ENCODE measurements around the gene MACC1.

MACC1 gene

DNA sequence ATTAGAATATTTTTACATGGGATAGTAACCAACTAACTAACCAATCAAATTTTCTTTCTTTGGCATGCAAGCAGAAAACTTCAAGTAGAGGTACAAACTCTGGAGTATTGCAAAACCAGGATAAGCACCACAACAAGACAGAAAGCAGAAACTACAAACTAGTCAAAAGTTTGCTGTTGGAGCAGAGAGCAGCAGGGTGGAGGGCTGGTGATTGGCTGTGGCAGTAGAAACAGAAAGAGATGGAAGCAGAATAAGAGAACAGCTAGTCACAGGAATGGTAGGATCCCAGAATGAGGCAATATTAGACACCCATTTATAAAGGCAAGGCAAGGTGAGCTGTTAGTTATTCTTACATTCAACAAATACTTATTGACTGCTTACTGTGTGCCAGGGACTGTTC, 6.8 kb upstream of the MACC1 start:
- no peak overlapping the region for H3K4me3 ChIP-seq (replicated peaks in 1 of 2; ENCODE audit: low read depth in 2 of 2, low read length in 2 of 2)
- DNase-seq (ENCODE audit: low read depth in 2 of 2), result peak in 1 of 2 donors; percentile 26
- TF ChIP-seq, protein P1, sequence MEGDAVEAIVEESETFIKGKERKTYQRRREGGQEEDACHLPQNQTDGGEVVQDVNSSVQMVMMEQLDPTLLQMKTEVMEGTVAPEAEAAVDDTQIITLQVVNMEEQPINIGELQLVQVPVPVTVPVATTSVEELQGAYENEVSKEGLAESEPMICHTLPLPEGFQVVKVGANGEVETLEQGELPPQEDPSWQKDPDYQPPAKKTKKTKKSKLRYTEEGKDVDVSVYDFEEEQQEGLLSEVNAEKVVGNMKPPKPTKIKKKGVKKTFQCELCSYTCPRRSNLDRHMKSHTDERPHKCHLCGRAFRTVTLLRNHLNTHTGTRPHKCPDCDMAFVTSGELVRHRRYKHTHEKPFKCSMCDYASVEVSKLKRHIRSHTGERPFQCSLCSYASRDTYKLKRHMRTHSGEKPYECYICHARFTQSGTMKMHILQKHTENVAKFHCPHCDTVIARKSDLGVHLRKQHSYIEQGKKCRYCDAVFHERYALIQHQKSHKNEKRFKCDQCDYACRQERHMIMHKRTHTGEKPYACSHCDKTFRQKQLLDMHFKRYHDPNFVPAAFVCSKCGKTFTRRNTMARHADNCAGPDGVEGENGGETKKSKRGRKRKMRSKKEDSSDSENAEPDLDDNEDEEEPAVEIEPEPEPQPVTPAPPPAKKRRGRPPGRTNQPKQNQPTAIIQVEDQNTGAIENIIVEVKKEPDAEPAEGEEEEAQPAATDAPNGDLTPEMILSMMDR (IDR thresholded peaks at IDR 0.05; ENCODE audit: low read depth, low read length), result no peak

GRCh38 chr7:20223356-20223755, 6.2 kb upstream of the MACC1 start:
- TF ChIP-seq, protein P1 (IDR thresholded peaks at IDR 0.05; ENCODE audit: low read depth, low read length), result no peak
- DNase-seq (ENCODE audit: low read depth in 2 of 2), result peak in 1 of 2 donors; percentile 25
- no peak overlapping the region for H3K4me3 ChIP-seq (replicated peaks in 1 of 2; ENCODE audit: low read depth in 2 of 2, low read length in 2 of 2)

DNA sequence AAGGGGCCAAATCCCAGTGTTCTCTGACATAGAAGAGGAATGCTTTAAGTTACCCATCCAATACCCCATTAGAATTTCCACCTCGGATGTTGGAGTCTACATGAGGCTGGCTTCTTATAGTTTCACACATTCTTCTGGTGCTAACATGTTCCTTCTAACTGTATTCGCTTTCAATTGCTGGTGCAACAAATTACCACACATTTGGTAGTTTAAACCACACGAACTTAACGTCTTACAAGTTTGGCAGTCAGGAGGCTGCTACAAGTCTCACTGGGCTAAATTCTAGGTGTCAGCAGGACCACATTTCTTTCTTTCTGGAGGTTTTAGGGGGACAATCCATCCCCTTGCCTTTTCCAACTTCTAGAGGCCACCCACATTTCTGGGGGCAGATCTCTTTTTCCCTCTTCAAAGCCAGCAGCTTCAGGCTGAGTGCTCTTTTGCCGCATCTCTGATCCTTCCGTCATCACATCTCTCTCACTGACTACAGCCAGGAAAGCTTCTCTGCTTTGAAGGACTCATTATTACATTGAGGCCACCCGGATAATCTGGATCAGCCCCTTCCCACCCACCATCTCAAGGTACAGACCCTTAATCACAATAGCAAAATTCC, 5.1 kb upstream of the MACC1 start:
- H3K4me3 ChIP-seq (replicated peaks in 1 of 2; ENCODE audit: low read depth in 2 of 2, low read length in 2 of 2), result no peak overlapping the region
- TF ChIP-seq, protein P1 (IDR thresholded peaks at IDR 0.05; ENCODE audit: low read depth, low read length), result no peak
- no peak for DNase-seq (ENCODE audit: low read depth in 2 of 2)

GRCh38 chr7:20220921-20221547, 3.9 kb upstream of the MACC1 start:
- peak; percentile 90 to 92 for DNase-seq (ENCODE audit: low read depth in 2 of 2)
- TF ChIP-seq, protein P1 (IDR thresholded peaks at IDR 0.05; ENCODE audit: low read depth, low read length), result no peak
- H3K4me3 ChIP-seq (replicated peaks in 1 of 2; ENCODE audit: low read depth in 2 of 2, low read length in 2 of 2), result no peak overlapping the region

DNA sequence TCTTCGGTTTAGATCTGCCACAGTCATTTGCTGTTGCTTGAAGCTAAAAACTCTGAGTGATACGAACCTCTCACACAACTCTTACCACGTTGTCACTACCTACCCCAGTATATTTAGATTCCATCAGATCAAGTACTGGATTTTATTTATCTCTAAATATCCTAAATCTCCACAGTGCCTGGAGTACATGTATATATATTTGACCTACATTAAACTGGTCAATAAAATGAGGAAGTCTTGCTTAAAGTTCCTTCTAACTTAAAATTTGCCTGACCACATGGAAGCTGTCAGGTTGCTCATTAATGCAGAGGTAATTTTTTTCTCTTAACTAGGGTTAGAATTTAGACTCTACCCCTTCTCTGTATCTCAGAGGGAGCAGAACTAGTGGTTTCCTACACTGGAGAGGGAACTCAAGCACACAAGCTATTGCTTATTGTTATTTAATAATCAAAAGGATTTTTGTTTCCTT, 3.1 kb upstream of the MACC1 start:
- TF ChIP-seq, protein P1 (IDR thresholded peaks at IDR 0.05; ENCODE audit: low read depth, low read length), result no peak
- DNase-seq (ENCODE audit: low read depth in 2 of 2), result no peak
- no peak overlapping the region for H3K4me3 ChIP-seq (replicated peaks in 1 of 2; ENCODE audit: low read depth in 2 of 2, low read length in 2 of 2)

DNA sequence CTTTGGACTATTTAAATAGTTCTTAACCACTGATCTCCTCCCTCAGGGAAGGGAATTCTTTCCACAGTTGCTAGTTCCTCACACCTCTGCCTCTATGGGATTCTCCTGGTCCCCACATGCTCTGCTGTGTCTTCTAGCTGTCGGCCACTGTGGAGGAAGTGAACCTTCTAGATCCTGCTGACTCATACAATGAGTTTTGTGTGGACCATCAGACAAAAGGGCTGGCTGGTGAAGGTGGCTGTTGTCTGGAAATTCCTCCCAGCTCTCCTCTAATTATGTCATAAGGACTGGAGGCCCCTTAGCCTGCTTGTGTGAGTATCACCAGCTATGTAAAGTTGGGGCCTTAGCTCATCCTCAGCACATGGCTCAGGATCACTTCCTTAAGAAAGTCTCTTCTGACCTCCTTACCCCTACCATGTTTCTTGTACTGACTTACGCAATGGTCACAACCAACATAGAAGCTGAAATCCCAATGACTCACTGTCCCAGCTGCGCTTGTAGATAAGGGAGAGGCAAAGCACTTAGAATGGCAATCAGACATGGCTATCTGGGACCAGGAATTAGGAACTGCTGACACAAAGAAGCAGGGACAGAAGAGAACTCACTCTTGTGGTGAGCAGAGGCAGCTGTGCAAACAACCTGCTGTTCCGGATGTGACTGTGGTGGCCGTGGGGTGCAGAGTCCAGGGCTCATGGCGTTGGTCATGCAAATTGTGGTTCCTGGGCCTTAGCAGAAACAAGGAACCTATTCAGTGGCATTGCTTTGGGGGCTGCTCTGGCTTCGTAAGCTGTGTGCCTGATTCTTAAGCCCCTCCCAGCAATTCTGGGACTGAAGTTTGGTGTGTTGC, 2.5 kb upstream of the MACC1 start:
- TF ChIP-seq, protein P1 (IDR thresholded peaks at IDR 0.05; ENCODE audit: low read depth, low read length), result no peak
- H3K4me3 ChIP-seq (replicated peaks in 1 of 2; ENCODE audit: low read depth in 2 of 2, low read length in 2 of 2), result no peak overlapping the region
- DNase-seq (ENCODE audit: low read depth in 2 of 2), result peak; percentile 90 to 96
